K562 (cell line): ENCODE data around the gene PYM1. TPM values are rescaled to one million over a fixed set of nuclear protein-coding genes. Genes with fewer than 3 reads are reported as not detected.

Source experiments
- ATAC-seq: fragments of 200-7000 bp; cut with Tn5 transposase; 3 replicates; pipeline ENCODE4 v1.9.1; 2020; ENCODE audit warnings: moderate library complexity
- BruUV-seq: library from RNA; stranded (reverse); fragments of 400-500 nt; replicated peaks from 2 replicates; lab custom pipeline; 2021; lab: Mats Ljungman, UMichigan
- CTCF ChIA-PET: fragments of 300-600 bp; formaldehyde crosslinking; extraction: SDS; loops from one replicate; lab custom pipeline; 2021; ENCODE audit warnings: low intra/inter-chr PET ratio; lab: Yijun Ruan, JAX
- POLR2A ChIA-PET: fragments of 300-600, 350-650 bp; sonication (Branson Sonifier 250); formaldehyde crosslinking; extraction: SDS; loops from one replicate; lab custom pipeline; 2021; ENCODE audit warnings: antibody characterized with exemption, inconsistent platforms; lab: Yijun Ruan, JAX
- DNase-seq, 4 experiments: peaks; one replicate each; pipeline versions ENCODE4 v3.0.0 to v3.0.0-alpha.2; 2011 to 2018; ENCODE audit warnings: low spot score in 3 of 4, mixed read lengths in 3 of 4; ENCODE audit errors: extremely low read depth in 1 of 4
- FAIRE-seq: peaks from 2 replicates; lab custom pipeline; 2011; peaks lifted over from hg19 to GRCh38; lab: Jason Lieb, UNC
- H2AFZ ChIP-seq: 2 replicates; pipeline ENCODE4 v1.6.0; 2011; ENCODE audit warnings: low read depth, low read length, control low read depth, inconsistent platforms
- H3K27ac ChIP-seq: fragments of 200-600 bp; 3 replicates; pipeline ENCODE4 v1.8.0; 2011; ENCODE audit warnings: low read depth, mild to moderate bottlenecking, control low read depth, inconsistent platforms, low read length, moderate library complexity, mixed read lengths; ENCODE audit errors: extremely low read depth
- H3K27me3 ChIP-seq, 2 experiments: fragments of 300-600 bp in 1 of 2; 2 replicates in 1 of 2; 3 replicates in 1 of 2; pipeline versions ENCODE4 v1.6.0 to v1.8.0; 2011; ENCODE audit warnings: inconsistent platforms in 2 of 2, low read length in 2 of 2, mild to moderate bottlenecking in 1 of 2, mixed read lengths in 1 of 2, moderate library complexity in 1 of 2; ENCODE audit not compliant: control insufficient read depth in 2 of 2, insufficient read depth in 2 of 2
- H3K36me3 ChIP-seq: fragments of 300-600 bp; 3 replicates; pipeline ENCODE4 v1.8.0; 2011; ENCODE audit warnings: mild to moderate bottlenecking, low read length, inconsistent platforms; ENCODE audit not compliant: control insufficient read depth, insufficient read depth
- H3K4me1 ChIP-seq, 2 experiments: fragments of 200-600 bp in 1 of 2; replicated peaks in 1 of 2; 2 replicates in 1 of 2; 3 replicates in 1 of 2; pipeline versions ENCODE4 v1.5.1 to v1.8.0; 2011; ENCODE audit warnings: inconsistent platforms in 2 of 2, low read length in 2 of 2, mild to moderate bottlenecking in 1 of 2, mixed read lengths in 1 of 2, moderate library complexity in 1 of 2; ENCODE audit not compliant: control insufficient read depth in 2 of 2, insufficient read depth in 2 of 2
- H3K4me2 ChIP-seq: 2 replicates; pipeline ENCODE4 v1.6.1; 2011; ENCODE audit warnings: low read length, control low read depth, inconsistent platforms, mixed read lengths; ENCODE audit not compliant: insufficient read depth
- H3K4me3 ChIP-seq: fragments of 200-600 bp; sonication (generic), shearing (Covaris generic); 2 replicates; pipeline ENCODE4 v1.5.1; 2016; ENCODE audit warnings: control low read depth, inconsistent platforms
- H3K79me2 ChIP-seq: fragments of 200-600 bp; 3 replicates; pipeline ENCODE4 v1.8.0; 2011; ENCODE audit warnings: low read length, inconsistent platforms; ENCODE audit not compliant: control insufficient read depth, insufficient read depth
- H3K9ac ChIP-seq, 2 experiments: 2 replicates each; pipeline versions ENCODE4 v1.6.0 to v1.6.1; 2011; ENCODE audit warnings: low read depth in 2 of 2, low read length in 2 of 2, control low read depth in 1 of 2, inconsistent platforms in 1 of 2, mild to moderate bottlenecking in 1 of 2, mixed read lengths in 1 of 2; ENCODE audit not compliant: insufficient read depth in 1 of 2
- H3K9me1 ChIP-seq: one replicate; pipeline ENCODE4 v1.6.0; 2011; ENCODE audit warnings: inconsistent platforms, mild to moderate bottlenecking, low read length, moderate library complexity; ENCODE audit not compliant: control insufficient read depth, insufficient read depth
- H3K9me3 ChIP-seq: replicated peaks from 2 replicates; pipeline ENCODE4 v1.5.1; 2011; ENCODE audit warnings: low read depth, low read length, inconsistent platforms; ENCODE audit not compliant: control insufficient read depth, insufficient read depth
- H4K20me1 ChIP-seq: replicated peaks from 2 replicates; pipeline ENCODE4 v1.6.1; 2011; ENCODE audit warnings: low read length, inconsistent platforms, mixed read lengths; ENCODE audit not compliant: control insufficient read depth, insufficient read depth
- ARID1B ChIP-seq: fragments of 450-650 bp; IDR thresholded peaks from 2 replicates; pipeline ENCODE4 v1.6.1; 2016; ENCODE audit warnings: antibody characterized with exemption, mild to moderate bottlenecking, inconsistent platforms
- ATF3 ChIP-seq, 2 experiments: fragments of 450-650 bp in 1 of 2; sonication (generic) in 1 of 2; formaldehyde crosslinking in 1 of 2; IDR thresholded peaks in 1 of 2; conservative IDR thresholded peaks in 1 of 2; 2 replicates each; pipeline versions ENCODE4 v1.6.1 to v1.8.1; 2016 to 2023; ENCODE audit warnings: mild to moderate bottlenecking in 2 of 2, moderate library complexity in 2 of 2, inconsistent platforms in 1 of 2, missing genetic modification reagents in 1 of 2
- CBX8 ChIP-seq: fragments of 200-600 bp; sonication (generic); IDR thresholded peaks from 2 replicates; pipeline ENCODE4 v1.6.1; 2012; ENCODE audit warnings: borderline replicate concordance, mixed run types, low read depth, mild to moderate bottlenecking, moderate library complexity, mixed read lengths, low read length, control low read depth, inconsistent platforms; ENCODE audit not compliant: poor library complexity, severe bottlenecking; ENCODE audit errors: extremely low read depth
- CEBPB ChIP-seq: fragments of 450-650 bp; IDR thresholded peaks from 2 replicates; pipeline ENCODE4 v1.6.1; 2016; ENCODE audit warnings: missing genetic modification characterization, missing compliant biosample characterization
- KDM2B ChIP-seq: fragments of 250-450 bp; sonication (Bioruptor Pico); IDR thresholded peaks from 2 replicates; pipeline ENCODE4 v1.8.0; 2021; ENCODE audit warnings: mild to moderate bottlenecking, moderate library complexity
- MCM3 ChIP-seq: fragments of 450-650 bp; IDR thresholded peaks from 2 replicates; pipeline ENCODE4 v1.6.1; 2016
- PHTF2 ChIP-seq: fragments of 250-450 bp; sonication (Bioruptor Pico); IDR thresholded peaks from 2 replicates; pipeline ENCODE4 v1.5.0; 2021; ENCODE audit warnings: mild to moderate bottlenecking
- POLR2AphosphoS2 ChIP-seq: IDR thresholded peaks from 2 replicates; pipeline ENCODE4 v1.6.1; 2012; ENCODE audit warnings: low read length, improper control_type of control experiment
- RBM34 ChIP-seq: fragments of 200-400 bp; formaldehyde crosslinking; IDR thresholded peaks from 2 replicates; pipeline ENCODE4 v1.6.1; 2018; ENCODE audit warnings: low read length, borderline replicate concordance; ENCODE audit not compliant: insufficient read depth
- STAG1 ChIP-seq: sonication (generic); formaldehyde crosslinking; IDR thresholded peaks from 2 replicates; pipeline ENCODE4 v1.5.0; 2020; ENCODE audit warnings: missing genetic modification reagents, borderline replicate concordance
- YY1 ChIP-seq, 3 experiments: IDR thresholded peaks; 2 replicates each; pipeline ENCODE4 v1.6.1; 2011; ENCODE audit warnings: low read length in 2 of 3, mild to moderate bottlenecking in 2 of 3, moderate library complexity in 2 of 3, borderline replicate concordance in 1 of 3, control low read depth in 1 of 3, low read depth in 1 of 3; ENCODE audit not compliant: insufficient read depth in 3 of 3, insufficient replicate concordance in 2 of 3, control insufficient read depth in 1 of 3, insufficient read length in 1 of 3; ENCODE audit errors: extremely low read depth in 1 of 3
- ZBTB26 ChIP-seq: fragments of 450-650 bp; formaldehyde crosslinking; IDR thresholded peaks from 2 replicates; pipeline ENCODE4 v1.4.0; 2022; ENCODE audit warnings: missing genetic modification characterization
- ZNF232 ChIP-seq: sonication (generic); formaldehyde crosslinking; IDR thresholded peaks from 2 replicates; pipeline ENCODE4 v1.8.0; 2022; ENCODE audit warnings: mild to moderate bottlenecking, missing genetic modification reagents
- ZNF3 ChIP-seq: fragments of 250-450 bp; sonication (Bioruptor Pico); IDR thresholded peaks from 2 replicates; pipeline ENCODE4 v1.5.0; 2021; ENCODE audit warnings: mild to moderate bottlenecking, moderate library complexity
- WGBS: fragments of 100-300 bp; shearing (Covaris generic); methylation state at CpG from one replicate; pipeline ENCODE4 v1.1.6; 2016; ENCODE audit warnings: low coverage, mixed read lengths; ENCODE audit not compliant: insufficient coverage; ENCODE audit errors: missing lambda C conversion rate; 5-methylcytosine and 5-hydroxymethylcytosine counted together
- in situ Hi-C: fragments of 300-500 bp; cut with MboI; formaldehyde crosslinking; loops from 4 replicates; pipeline ENCODE4 v1.15.0; 2018; ENCODE audit warnings: inconsistent platforms, mixed read lengths
- intact Hi-C: fragments of 100-400 bp; cut with micrococcal nuclease; formaldehyde crosslinking; loops from 2 replicates; pipeline ENCODE4 v1.14.2; 2022
- polyA plus RNA-seq, 8 experiments: library from polyadenylated mRNA; depleted of rRNA in 4 of 8; stranded (reverse) in 5 of 8; unstranded in 3 of 8; fragments of >200 nt; fragmentation: Nextera tagmentation in 2 of 8; fragmentation: Illumina TruSeq in 1 of 8; extraction: Ambion mirVana in 2 of 8; extraction: Trizol in 1 of 8; gene quantifications; 2 replicates each; pipeline versions ENCODE4 v1.2.1 to v1.2.3, GENCODE V29; 2011 to 2014; ENCODE audit warnings: inconsistent platforms in 1 of 8, missing spikeins in 1 of 8
- total RNA-seq, 7 experiments: library from RNA; depleted of rRNA in 6 of 7; stranded (reverse); fragments of >200 nt in 6 of 7; fragmentation: Illumina TruSeq in 2 of 7; extraction: Trizol in 2 of 7; gene quantifications; 2 replicates each; pipeline versions ENCODE4 v1.2.1 to v1.2.3, GENCODE V29; 2011 to 2021; ENCODE audit warnings: low replicate concordance in 1 of 7
- TF ChIP-seq, protein P1 (sequence below): fragments of 250-450 bp; sonication (Bioruptor Pico); IDR thresholded peaks from 2 replicates; pipeline ENCODE4 v1.4.0; 2020; ENCODE audit warnings: mild to moderate bottlenecking, moderate library complexity

The PYM1 gene
- total and polyA plus RNA-seq, 9 of the 15 experiments (the other 6 are each of a cell fraction or from before 2014, with no cell fraction given) = 29.0 to 51.3 (median 34.1) TPM

DNA sequence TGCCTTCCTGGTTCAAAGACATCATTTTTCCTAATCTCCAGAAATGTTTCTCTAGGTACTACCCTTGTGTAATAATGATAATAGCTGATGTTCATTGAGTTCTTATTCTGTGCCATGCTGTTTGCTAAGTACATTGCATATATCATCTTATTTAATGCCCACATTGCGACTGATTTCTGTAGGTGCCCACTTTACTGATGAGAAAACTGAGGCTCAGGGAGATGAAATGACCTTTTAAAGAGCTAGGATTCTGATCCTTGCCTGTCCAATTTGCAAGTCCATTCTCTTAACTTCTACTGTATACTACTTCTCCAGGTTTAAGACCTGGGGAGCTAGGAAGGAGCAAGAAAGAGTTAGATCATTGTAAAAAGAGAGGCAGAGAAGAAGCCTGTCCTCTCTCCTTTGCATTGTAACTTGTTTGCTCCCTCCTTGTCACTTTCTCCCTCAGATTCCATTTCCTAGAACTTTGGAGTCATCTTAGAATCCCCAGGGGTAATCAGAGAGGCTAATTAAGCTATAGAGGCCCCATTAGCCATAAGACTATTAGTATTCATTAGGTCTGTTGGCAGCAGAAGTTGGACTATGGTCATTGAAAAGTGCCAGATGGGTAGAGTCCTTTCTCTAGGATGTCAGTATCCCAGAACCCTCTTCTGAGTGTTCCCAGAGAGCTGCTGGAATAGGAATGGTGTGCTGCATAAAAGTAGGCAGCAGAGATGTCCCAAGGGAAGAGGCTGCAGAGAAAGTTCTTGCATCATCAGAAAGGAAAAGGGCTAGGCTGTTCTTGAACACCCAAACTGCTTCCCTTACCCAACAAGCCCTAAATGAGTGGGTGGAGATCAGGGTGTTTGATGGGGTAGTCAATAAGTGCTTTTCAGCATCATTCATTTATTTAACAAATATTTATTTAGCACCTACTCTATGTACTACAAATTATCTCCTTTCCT lies 6.4 kb upstream of the PYM1 start:
- Histone ChIP-seq H3K9me1 (no peaks in the 10 kb centered on the region), H3K4me2 (no peak overlapping the region), H2AFZ (no peak overlapping the region), H3K27ac (no peak overlapping the region), H3K4me1 (peaks cover 21 to 25% of the 10 kb centered on the region in 2 experiments; a peak in 4 of 5 replicates), H3K4me3 (no peak overlapping the region), H3K27me3 (no peaks in the 10 kb centered on the region; a peak in 1 of 5 replicates), H3K9me3 (no peaks in the 10 kb centered on the region), H3K9ac (no peak overlapping the region), H3K79me2 (peaks cover 3% of the 10 kb centered on the region; the same call in 2 of the 3 replicates), H3K36me3 (no peaks in the 10 kb centered on the region), H4K20me1 (no peaks in the 10 kb centered on the region)
- POLR2A ChIA-PET = interaction anchor here (0.8 to 1.4 kb wide), 3 partner anchors 19 to 121 kb away, joined by 3 to 5 read pairs (median 4); partner anchors contain the start of gene ORMDL2
- in situ Hi-C loops = no loop called here
- intact Hi-C loops = no loop called here
- whole genome bisulfite sequencing = 50% methylated on average over 1 of the region's 1 CpG
- DNase-seq = no peak
- no TSS peak for BruUV-seq
- CTCF ChIA-PET = interaction anchor here (0.6 kb wide), 1 partner anchor 40 kb away, joined by 3 read pairs; no protein-coding TSS in a partner anchor
- FAIRE-seq = no peak
- no peak for ATAC-seq
- no peak for TF ChIP-seq MCM3
- TF ChIP-seq, protein P1, sequence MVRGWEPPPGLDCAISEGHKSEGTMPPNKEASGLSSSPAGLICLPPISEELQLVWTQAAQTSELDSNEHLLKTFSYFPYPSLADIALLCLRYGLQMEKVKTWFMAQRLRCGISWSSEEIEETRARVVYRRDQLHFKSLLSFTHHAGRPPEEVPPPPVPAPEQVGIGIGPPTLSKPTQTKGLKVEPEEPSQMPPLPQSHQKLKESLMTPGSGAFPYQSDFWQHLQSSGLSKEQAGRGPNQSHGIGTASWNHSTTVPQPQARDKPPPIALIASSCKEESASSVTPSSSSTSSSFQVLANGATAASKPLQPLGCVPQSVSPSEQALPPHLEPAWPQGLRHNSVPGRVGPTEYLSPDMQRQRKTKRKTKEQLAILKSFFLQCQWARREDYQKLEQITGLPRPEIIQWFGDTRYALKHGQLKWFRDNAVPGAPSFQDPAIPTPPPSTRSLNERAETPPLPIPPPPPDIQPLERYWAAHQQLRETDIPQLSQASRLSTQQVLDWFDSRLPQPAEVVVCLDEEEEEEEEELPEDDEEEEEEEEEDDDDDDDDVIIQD (CRISPR knock-in tag) = no peak
- no peak for TF ChIP-seq ZNF232 (CRISPR knock-in tag)
- no peak for TF ChIP-seq KDM2B (CRISPR knock-in tag)
- TF ChIP-seq RBM34 = no peak
- TF ChIP-seq ZNF3 = no peak
- no peak for TF ChIP-seq PHTF2 (CRISPR knock-in tag)
- no peak for TF ChIP-seq ZBTB26 (CRISPR knock-in tag)
- TF ChIP-seq YY1 (IDR thresholded peaks at IDR 0.05; ENCODE audit: borderline replicate concordance in 1 of 3, control insufficient read depth in 1 of 3, extremely low read depth in 1 of 3, insufficient read depth in 3 of 3, insufficient read length in 1 of 3, insufficient replicate concordance in 2 of 3, low read depth in 1 of 3, low read length in 2 of 3) = no peak
- TF ChIP-seq POLR2AphosphoS2 = no peak
- TF ChIP-seq STAG1 (CRISPR knock-in tag) = no peak
- TF ChIP-seq CEBPB (tag) = 0 out of 2 replicates have a peak, but pooled peaks have one; percentile 8
- no peak for TF ChIP-seq CBX8
- TF ChIP-seq ATF3 (IDR thresholded peaks at IDR 0.05) = peak; percentile 56
- no peak for TF ChIP-seq ATF3 (CRISPR knock-in tag; conservative IDR thresholded peaks at IDR 0.05)
- no peak for TF ChIP-seq ARID1B
